Measurements from ENCODE around the gene KDM4B. TPM values are rescaled to one million over a fixed set of nuclear protein-coding genes. Genes with fewer than 3 reads are reported as not detected.

The KDM4B gene
- total and polyA plus RNA-seq, 2 donors: 14.3 to 19.5 TPM

- DNase-seq (ENCODE audit: extremely low spot score): no peak
Observed at GRCh38 chr19:5066768-5067167, 97.9 kb downstream of the KDM4B start.

GRCh38 chr19:5067678-5068077 lies 98.8 kb downstream of the KDM4B start:
- Histone ChIP-seq H3K36me3 (ENCODE audit: insufficient read depth) (no peaks in the 10 kb centered on the region), H3K4me1 (ENCODE audit: insufficient read depth) (no peaks in the 10 kb centered on the region), H3K27ac (ENCODE audit: low read depth) (no peak overlapping the region), H3K4me3 (ENCODE audit: low read depth, low read length) (no peak overlapping the region)
- DNase-seq (ENCODE audit: extremely low spot score): no peak
- 70% methylated on average over 12 of the region's 12 CpGs for WGBS

More at GRCh38 chr19:5066768-5067167, 97.9 kb downstream of the KDM4B start:
- Histone ChIP-seq H3K36me3 (ENCODE audit: insufficient read depth) (peaks cover 1% of the 10 kb centered on the region), H3K4me3 (ENCODE audit: low read depth, low read length) (no peak overlapping the region), H3K27ac (ENCODE audit: low read depth) (no peak overlapping the region), H3K4me1 (ENCODE audit: insufficient read depth) (no peaks in the 10 kb centered on the region)
- WGBS: 94% methylated on average over 14 of the region's 14 CpGs

- no peak overlapping the region for H3K27ac ChIP-seq (ENCODE audit: low read depth)
- no peak for DNase-seq (ENCODE audit: extremely low spot score)
- 85% methylated on average over 39 of the region's 39 CpGs for WGBS
Observed at GRCh38 chr19:5068233-5069072, 99.5 kb downstream of the KDM4B start.

GRCh38 chr19:5070331-5070730 lies 101.4 kb downstream of the KDM4B start:
- no peaks in the 10 kb centered on the region for H3K36me3 ChIP-seq (ENCODE audit: insufficient read depth)
- DNase-seq (ENCODE audit: extremely low spot score): no peak
- 94% methylated on average over 17 of the region's 17 CpGs for WGBS
- no peak overlapping the region for H3K4me3 ChIP-seq (ENCODE audit: low read depth, low read length)
- no peak overlapping the region for H3K27ac ChIP-seq (ENCODE audit: low read depth)
- H3K4me1 ChIP-seq (ENCODE audit: insufficient read depth): no peaks in the 10 kb centered on the region

More at GRCh38 chr19:5068233-5069072, 99.5 kb downstream of the KDM4B start:
- Histone ChIP-seq H3K36me3 (ENCODE audit: insufficient read depth) (no peaks in the 10 kb centered on the region), H3K4me3 (ENCODE audit: low read depth, low read length) (no peak overlapping the region), H3K4me1 (ENCODE audit: insufficient read depth) (no peaks in the 10 kb centered on the region)

GRCh38 chr19:5070930-5071329 lies 102.0 kb downstream of the KDM4B start:
- no peak overlapping the region for H3K27ac ChIP-seq (ENCODE audit: low read depth)
- no peaks in the 10 kb centered on the region for H3K36me3 ChIP-seq (ENCODE audit: insufficient read depth)
- H3K4me3 ChIP-seq (ENCODE audit: low read depth, low read length): no peak overlapping the region
- 91% methylated on average over 19 of the region's 19 CpGs for WGBS
- H3K4me1 ChIP-seq (ENCODE audit: insufficient read depth): no peaks in the 10 kb centered on the region
- DNase-seq (ENCODE audit: extremely low spot score): no peak

- H3K36me3 ChIP-seq (ENCODE audit: insufficient read depth): no peaks in the 10 kb centered on the region
- H3K4me1 ChIP-seq (ENCODE audit: insufficient read depth): no peaks in the 10 kb centered on the region
- DNase-seq (ENCODE audit: extremely low spot score): no peak
- no peak overlapping the region for H3K4me3 ChIP-seq (ENCODE audit: low read depth, low read length)
- 77% methylated on average over 8 of the region's 8 CpGs for WGBS
- H3K27ac ChIP-seq (ENCODE audit: low read depth): no peak overlapping the region
Observed at GRCh38 chr19:5071579-5071978, 102.7 kb downstream of the KDM4B start.

- H3K36me3 ChIP-seq (ENCODE audit: insufficient read depth): no peaks in the 10 kb centered on the region
- no peak overlapping the region for H3K4me3 ChIP-seq (ENCODE audit: low read depth, low read length)
- WGBS: 88% methylated on average over 11 of the region's 11 CpGs
- no peak for DNase-seq (ENCODE audit: extremely low spot score)
- H3K27ac ChIP-seq (ENCODE audit: low read depth): no peak overlapping the region
- H3K4me1 ChIP-seq (ENCODE audit: insufficient read depth): no peaks in the 10 kb centered on the region
Observed at GRCh38 chr19:5072115-5072514, 103.2 kb downstream of the KDM4B start.

- WGBS: 83% methylated on average over 8 of the region's 8 CpGs
- H3K4me3 ChIP-seq (ENCODE audit: low read depth, low read length): no peak overlapping the region
- H3K4me1 ChIP-seq (ENCODE audit: insufficient read depth): no peaks in the 10 kb centered on the region
- peaks cover 1% of the 10 kb centered on the region for H3K36me3 ChIP-seq (ENCODE audit: insufficient read depth)
- DNase-seq (ENCODE audit: extremely low spot score): no peak
- no peak overlapping the region for H3K27ac ChIP-seq (ENCODE audit: low read depth)
Observed at GRCh38 chr19:5073153-5073844, 104.4 kb downstream of the KDM4B start.

- no peak overlapping the region for H3K4me3 ChIP-seq (ENCODE audit: low read depth, low read length)
- H3K4me1 ChIP-seq (ENCODE audit: insufficient read depth): no peaks in the 10 kb centered on the region
- no peak overlapping the region for H3K27ac ChIP-seq (ENCODE audit: low read depth)
- no peak for DNase-seq (ENCODE audit: extremely low spot score)
- 83% methylated on average over 20 of the region's 20 CpGs for WGBS
- H3K36me3 ChIP-seq (ENCODE audit: insufficient read depth): peaks cover 3% of the 10 kb centered on the region
Observed at GRCh38 chr19:5074407-5074806, 105.5 kb downstream of the KDM4B start.

- DNase-seq (ENCODE audit: extremely low spot score): no peak
- peaks cover 4% of the 10 kb centered on the region for H3K36me3 ChIP-seq (ENCODE audit: insufficient read depth)
- 84% methylated on average over 27 of the region's 27 CpGs for WGBS
Observed at GRCh38 chr19:5074830-5075394, 106.0 kb downstream of the KDM4B start.

GRCh38 chr19:5075597-5075996 lies 106.7 kb downstream of the KDM4B start:
- H3K36me3 ChIP-seq (ENCODE audit: insufficient read depth): peaks cover 4% of the 10 kb centered on the region
- no peak overlapping the region for H3K4me3 ChIP-seq (ENCODE audit: low read depth, low read length)
- H3K27ac ChIP-seq (ENCODE audit: low read depth): no peak overlapping the region
- no peaks in the 10 kb centered on the region for H3K4me1 ChIP-seq (ENCODE audit: insufficient read depth)
- WGBS: 84% methylated on average over 13 of the region's 13 CpGs
- DNase-seq (ENCODE audit: extremely low spot score): no peak

More at GRCh38 chr19:5074830-5075394, 106.0 kb downstream of the KDM4B start:
- no peak overlapping the region for H3K27ac ChIP-seq (ENCODE audit: low read depth)
- no peak overlapping the region for H3K4me3 ChIP-seq (ENCODE audit: low read depth, low read length)
- no peaks in the 10 kb centered on the region for H3K4me1 ChIP-seq (ENCODE audit: insufficient read depth)

- no peak for DNase-seq (ENCODE audit: extremely low spot score)
- Histone ChIP-seq H3K36me3 (ENCODE audit: insufficient read depth) (peaks cover 4% of the 10 kb centered on the region), H3K4me1 (ENCODE audit: insufficient read depth) (no peaks in the 10 kb centered on the region), H3K27ac (ENCODE audit: low read depth) (no peak overlapping the region), H3K4me3 (ENCODE audit: low read depth, low read length) (no peak overlapping the region)
- 87% methylated on average over 35 of the region's 44 CpGs for WGBS
Observed at GRCh38 chr19:5076440-5077208, 107.7 kb downstream of the KDM4B start.

- Histone ChIP-seq H3K4me3 (ENCODE audit: low read depth, low read length) (no peak overlapping the region), H3K27ac (ENCODE audit: low read depth) (no peak overlapping the region), H3K4me1 (ENCODE audit: insufficient read depth) (no peaks in the 10 kb centered on the region), H3K36me3 (ENCODE audit: insufficient read depth) (peaks cover 4% of the 10 kb centered on the region)
- 92% methylated on average over 19 of the region's 19 CpGs for WGBS
- no peak for DNase-seq (ENCODE audit: extremely low spot score)
Observed at GRCh38 chr19:5077209-5077515, 108.2 kb downstream of the KDM4B start.

Measured in urinary bladder (tissue), 4 donors.